Measurements from ENCODE around the gene KISS1R. TPM values are rescaled to one million over a fixed set of nuclear protein-coding genes. Genes with fewer than 3 reads are reported as not detected.

Gene KISS1R
- total RNA-seq, 1 donor from 2014 or later = not detected

GRCh38 chr19:964116-964520 is 47.0 kb downstream of the KISS1R start:
- peaks cover 39% of the 10 kb centered on the region for H3K36me3 Mint-ChIP-seq (ENCODE audit: low read depth, unreplicated experiment)
- no peak overlapping the region for H3K4me3 Mint-ChIP-seq (ENCODE audit: unreplicated experiment)
- DNase-seq (ENCODE audit: low spot score) = no peak
- H3K9me3 Mint-ChIP-seq (ENCODE audit: unreplicated experiment) = no peaks in the 10 kb centered on the region
- peaks cover 2% of the 10 kb centered on the region for H3K4me1 Mint-ChIP-seq (ENCODE audit: unreplicated experiment)
- H3K27ac Mint-ChIP-seq (ENCODE audit: unreplicated experiment) = no peak overlapping the region
- no peak for TF ChIP-seq CTCF (IDR thresholded peaks at IDR 0.05; ENCODE audit: unreplicated experiment)
- H3K27me3 Mint-ChIP-seq (ENCODE audit: unreplicated experiment) = peaks cover 3% of the 10 kb centered on the region

- Mint-ChIP-seq H3K4me3 (ENCODE audit: unreplicated experiment) (peak overlapping the region; percentile 33), H3K4me1 (ENCODE audit: unreplicated experiment) (peaks cover 2% of the 10 kb centered on the region), H3K9me3 (ENCODE audit: unreplicated experiment) (no peaks in the 10 kb centered on the region), H3K27ac (ENCODE audit: unreplicated experiment) (peak overlapping the region; percentile 12), H3K36me3 (ENCODE audit: low read depth, unreplicated experiment) (peaks cover 41% of the 10 kb centered on the region), H3K27me3 (ENCODE audit: unreplicated experiment) (peaks cover 3% of the 10 kb centered on the region)
- no peak for TF ChIP-seq CTCF (IDR thresholded peaks at IDR 0.05; ENCODE audit: unreplicated experiment)
- DNase-seq (ENCODE audit: low spot score) = no peak
Observed at GRCh38 chr19:964761-965694, 47.9 kb downstream of the KISS1R start.

GRCh38 chr19:966485-967088 is 49.5 kb downstream of the KISS1R start:
- H3K27ac Mint-ChIP-seq (ENCODE audit: unreplicated experiment) = no peak overlapping the region
- H3K27me3 Mint-ChIP-seq (ENCODE audit: unreplicated experiment) = peaks cover 4% of the 10 kb centered on the region
- peaks cover 2% of the 10 kb centered on the region for H3K4me1 Mint-ChIP-seq (ENCODE audit: unreplicated experiment)
- peaks cover 47% of the 10 kb centered on the region for H3K36me3 Mint-ChIP-seq (ENCODE audit: low read depth, unreplicated experiment)
- H3K4me3 Mint-ChIP-seq (ENCODE audit: unreplicated experiment) = peak overlapping the region; percentile 42
- no peak for DNase-seq (ENCODE audit: low spot score)
- no peaks in the 10 kb centered on the region for H3K9me3 Mint-ChIP-seq (ENCODE audit: unreplicated experiment)
- no peak for TF ChIP-seq CTCF (IDR thresholded peaks at IDR 0.05; ENCODE audit: unreplicated experiment)

Other genes starting within 250 kb of the KISS1R start
- 6.5 TPM for gene FSTL3, start 240.9 kb upstream of the KISS1R start, total RNA-seq (ENCODE audit: unreplicated experiment)
- gene PRSS57, start 221.9 kb upstream of the KISS1R start, total RNA-seq (ENCODE audit: unreplicated experiment) = not detected
- gene PALM, start 208.4 kb upstream of the KISS1R start, total RNA-seq (ENCODE audit: unreplicated experiment) = 42.0 TPM
- gene MISP, start 166.2 kb upstream of the KISS1R start, total RNA-seq (ENCODE audit: unreplicated experiment) = not detected
- gene PTBP1, start 119.9 kb upstream of the KISS1R start, total RNA-seq (ENCODE audit: unreplicated experiment) = 614 TPM
- 17.6 TPM for gene PLPPR3, start 95.4 kb upstream of the KISS1R start, total RNA-seq (ENCODE audit: unreplicated experiment)
- 0.21 TPM for gene AZU1, start 89.5 kb upstream of the KISS1R start, total RNA-seq (ENCODE audit: unreplicated experiment)
- not detected for gene PRTN3, start 76.3 kb upstream of the KISS1R start, total RNA-seq (ENCODE audit: unreplicated experiment)
- not detected for gene ELANE, start 65.0 kb upstream of the KISS1R start, total RNA-seq (ENCODE audit: unreplicated experiment)
- gene CFD, start 57.7 kb upstream of the KISS1R start, total RNA-seq (ENCODE audit: unreplicated experiment) = 0.46 TPM
- 66.5 TPM for gene MED16, start 24.1 kb upstream of the KISS1R start, total RNA-seq (ENCODE audit: unreplicated experiment)
- not detected for gene RNU6-9, start 23.8 kb upstream of the KISS1R start, total RNA-seq (ENCODE audit: unreplicated experiment)
- 40.6 TPM for gene R3HDM4, start 4.1 kb upstream of the KISS1R start, total RNA-seq (ENCODE audit: unreplicated experiment)
- 108 TPM for gene ARID3A, start 8.7 kb downstream of the KISS1R start, total RNA-seq (ENCODE audit: unreplicated experiment)
- 53.1 TPM for gene WDR18, start 67.0 kb downstream of the KISS1R start, total RNA-seq (ENCODE audit: unreplicated experiment)
- 0.95 TPM for gene GRIN3B, start 83.1 kb downstream of the KISS1R start, total RNA-seq (ENCODE audit: unreplicated experiment)
- 182 TPM for gene TMEM259, start 103.8 kb downstream of the KISS1R start, total RNA-seq (ENCODE audit: unreplicated experiment)
- gene RNU6-2, start 104.2 kb downstream of the KISS1R start, total RNA-seq (ENCODE audit: unreplicated experiment) = not detected
- 456 TPM for gene CNN2, start 109.3 kb downstream of the KISS1R start, total RNA-seq (ENCODE audit: unreplicated experiment)
- gene ABCA7, start 122.8 kb downstream of the KISS1R start, total RNA-seq (ENCODE audit: unreplicated experiment) = 16.3 TPM
- 2.4 TPM for gene ARHGAP45, start 149.8 kb downstream of the KISS1R start, total RNA-seq (ENCODE audit: unreplicated experiment)
- gene POLR2E, start 178.0 kb downstream of the KISS1R start, total RNA-seq (ENCODE audit: unreplicated experiment) = 166 TPM
- 330 TPM for gene GPX4, start 186.7 kb downstream of the KISS1R start, total RNA-seq (ENCODE audit: unreplicated experiment)

Measured in endothelial cell (in vitro differentiated cells).